OCI-LY1 (cell line): Measurements from ENCODE around the gene C8G.

ENCODE experiments used
- EZH2 ChIP-seq: fragments of 200-600 bp; sonication (generic), shearing (Covaris generic); IDR thresholded peaks from 2 replicates; pipeline ENCODE4 v1.8.0; 2017; ENCODE audit warnings: borderline replicate concordance, mixed run types, mild to moderate bottlenecking, antibody characterized with exemption, low read length, moderate library complexity, mixed read lengths
- TF ChIP-seq, protein P1 (sequence below): fragments of 200-600 bp; sonication (generic), shearing (Covaris generic); IDR thresholded peaks from 2 replicates; pipeline ENCODE4 v1.5.1; 2017; ENCODE audit warnings: mild to moderate bottlenecking, antibody characterized with exemption, low read length, moderate library complexity, mixed read lengths

DNA sequence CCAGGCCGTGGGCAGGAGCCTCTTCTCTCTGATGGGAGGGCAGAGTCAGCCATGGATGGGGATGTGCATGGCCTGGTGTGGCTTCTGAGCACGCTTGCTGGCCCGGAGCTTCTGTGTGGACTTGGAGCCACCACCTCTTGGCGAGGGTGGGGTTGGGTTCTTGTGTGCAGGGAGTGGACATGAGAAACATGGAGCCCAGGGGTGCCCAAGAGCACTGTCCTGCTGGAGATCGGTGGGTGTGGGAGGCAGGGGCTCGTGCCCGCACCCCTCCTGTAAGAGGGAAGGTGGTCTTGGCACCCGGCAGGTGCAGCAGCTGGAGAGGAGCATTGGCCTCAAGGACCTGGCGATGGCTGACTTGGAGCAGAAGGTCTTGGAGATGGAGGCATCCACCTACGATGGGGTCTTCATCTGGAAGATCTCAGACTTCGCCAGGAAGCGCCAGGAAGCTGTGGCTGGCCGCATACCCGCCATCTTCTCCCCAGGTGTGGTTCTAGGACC, 24.3 kb upstream of the C8G start:
- TF ChIP-seq, protein P1, sequence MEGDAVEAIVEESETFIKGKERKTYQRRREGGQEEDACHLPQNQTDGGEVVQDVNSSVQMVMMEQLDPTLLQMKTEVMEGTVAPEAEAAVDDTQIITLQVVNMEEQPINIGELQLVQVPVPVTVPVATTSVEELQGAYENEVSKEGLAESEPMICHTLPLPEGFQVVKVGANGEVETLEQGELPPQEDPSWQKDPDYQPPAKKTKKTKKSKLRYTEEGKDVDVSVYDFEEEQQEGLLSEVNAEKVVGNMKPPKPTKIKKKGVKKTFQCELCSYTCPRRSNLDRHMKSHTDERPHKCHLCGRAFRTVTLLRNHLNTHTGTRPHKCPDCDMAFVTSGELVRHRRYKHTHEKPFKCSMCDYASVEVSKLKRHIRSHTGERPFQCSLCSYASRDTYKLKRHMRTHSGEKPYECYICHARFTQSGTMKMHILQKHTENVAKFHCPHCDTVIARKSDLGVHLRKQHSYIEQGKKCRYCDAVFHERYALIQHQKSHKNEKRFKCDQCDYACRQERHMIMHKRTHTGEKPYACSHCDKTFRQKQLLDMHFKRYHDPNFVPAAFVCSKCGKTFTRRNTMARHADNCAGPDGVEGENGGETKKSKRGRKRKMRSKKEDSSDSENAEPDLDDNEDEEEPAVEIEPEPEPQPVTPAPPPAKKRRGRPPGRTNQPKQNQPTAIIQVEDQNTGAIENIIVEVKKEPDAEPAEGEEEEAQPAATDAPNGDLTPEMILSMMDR = no peak
- no peak for TF ChIP-seq EZH2
